Smooth muscle cell (in vitro differentiated cells): ENCODE data around the gene C1QA. TPM values are rescaled to one million over a fixed set of nuclear protein-coding genes. Genes with fewer than 3 reads are reported as not detected.

Experiments
- DNase-seq: peaks from one replicate; lab custom pipeline; 2025; ENCODE audit not compliant: unreplicated experiment; lab: John Stamatoyannopoulos, UW
- H2AFZ ChIP-seq: fragments of 200-600 bp; sonication (generic); 2 replicates; pipeline ENCODE4 v1.6.0; 2016; ENCODE audit warnings: antibody characterized with exemption, low read depth, mild to moderate bottlenecking
- H3F3A ChIP-seq: fragments of 200-600 bp; sonication (generic); 2 replicates; pipeline ENCODE4 v1.6.0; 2017; ENCODE audit warnings: antibody characterized with exemption, low read depth
- H3K27ac ChIP-seq: fragments of 200-600 bp; sonication (generic); 2 replicates; pipeline ENCODE4 v1.5.1; 2016; ENCODE audit warnings: low read depth, mild to moderate bottlenecking
- H3K27me3 ChIP-seq: fragments of 200-600 bp; sonication (generic); 2 replicates; pipeline ENCODE4 v1.6.1; 2016; ENCODE audit warnings: low read depth, mild to moderate bottlenecking
- H3K36me3 ChIP-seq: fragments of 200-600 bp; sonication (generic); 2 replicates; pipeline ENCODE4 v1.5.1; 2016; ENCODE audit warnings: low read depth
- H3K4me1 ChIP-seq: fragments of 200-600 bp; sonication (generic); 2 replicates; pipeline ENCODE4 v1.5.1; 2016; ENCODE audit warnings: low read depth
- H3K4me2 ChIP-seq: fragments of 200-600 bp; sonication (generic); 2 replicates; pipeline ENCODE4 v1.6.0; 2016; ENCODE audit warnings: mild to moderate bottlenecking
- H3K4me3 ChIP-seq: fragments of 200-600 bp; sonication (generic); 2 replicates; pipeline ENCODE4 v1.5.1; 2016; ENCODE audit warnings: mild to moderate bottlenecking
- H3K79me2 ChIP-seq: fragments of 200-600 bp; sonication (generic); 2 replicates; pipeline ENCODE4 v1.6.0; 2016; ENCODE audit warnings: low read depth, mild to moderate bottlenecking
- H3K9ac ChIP-seq: fragments of 200-600 bp; sonication (generic); 2 replicates; pipeline ENCODE4 v1.6.0; 2016; ENCODE audit warnings: low read depth
- H3K9me3 ChIP-seq: fragments of 200-600 bp; sonication (generic); replicated peaks from 2 replicates; pipeline ENCODE4 v1.5.1; 2016; ENCODE audit warnings: low read depth
- H4K20me1 ChIP-seq: fragments of 200-600 bp; sonication (generic); 2 replicates; pipeline ENCODE4 v1.6.0; 2016; ENCODE audit warnings: low read depth
- CTCF ChIP-seq: fragments of 200-600 bp; sonication (generic); IDR thresholded peaks from 2 replicates; pipeline ENCODE4 v1.5.1; 2017; ENCODE audit warnings: borderline replicate concordance, mild to moderate bottlenecking, antibody characterized with exemption; ENCODE audit not compliant: insufficient read depth, poor library complexity, severe bottlenecking
- WGBS: methylation state at CpG from one replicate; pipeline ENCODE4 v1.1.7; 2016; ENCODE audit warnings: low lambda C conversion rate; 5-methylcytosine and 5-hydroxymethylcytosine counted together
- polyA plus RNA-seq: library from polyadenylated mRNA; unstranded; fragments of >200 nt; fragmentation: Nextera tagmentation; extraction: Ambion mirVana; gene quantifications from 2 replicates; pipeline ENCODE4 v1.2.1, GENCODE V29; 2016
- total RNA-seq: library from RNA; depleted of rRNA; stranded (reverse); fragments of >200 nt; gene quantifications from 2 replicates; pipeline ENCODE4 v1.2.3, GENCODE V29; 2014

The C1QA gene
- total and polyA plus RNA-seq, 2 experiments from 2014 or later: not detected

GRCh38 chr1:22626237-22627157 lies 9.9 kb upstream of the C1QA start:
- peaks cover 55% of the 10 kb centered on the region for H3K27me3 ChIP-seq
- no peaks in the 10 kb centered on the region for H3K9me3 ChIP-seq
- H2AFZ ChIP-seq: no peak overlapping the region
- no peak overlapping the region for H3K27ac ChIP-seq
- TF ChIP-seq CTCF: no peak
- H3K36me3 ChIP-seq: no peaks in the 10 kb centered on the region
- no peaks in the 10 kb centered on the region for H3K79me2 ChIP-seq
- H3F3A ChIP-seq: no peaks in the 10 kb centered on the region
- no peaks in the 10 kb centered on the region for H4K20me1 ChIP-seq
- no peak overlapping the region for H3K4me2 ChIP-seq
- no peaks in the 10 kb centered on the region for H3K4me1 ChIP-seq
- DNase-seq: no peak
- H3K4me3 ChIP-seq: no peak overlapping the region
- 47% methylated on average over 16 of the region's 20 CpGs for WGBS
- no peak overlapping the region for H3K9ac ChIP-seq

GRCh38 chr1:22627331-22627730 lies 9.1 kb upstream of the C1QA start:
- no peak overlapping the region for H3K27ac ChIP-seq
- no peaks in the 10 kb centered on the region for H3F3A ChIP-seq
- TF ChIP-seq CTCF: no peak
- H3K79me2 ChIP-seq: no peaks in the 10 kb centered on the region
- no peak overlapping the region for H3K4me2 ChIP-seq
- 80% methylated on average over 5 of the region's 5 CpGs for WGBS
- no peaks in the 10 kb centered on the region for H3K4me1 ChIP-seq
- no peaks in the 10 kb centered on the region for H4K20me1 ChIP-seq
- no peaks in the 10 kb centered on the region for H3K9me3 ChIP-seq
- H2AFZ ChIP-seq: no peak overlapping the region
- DNase-seq: no peak
- H3K4me3 ChIP-seq: no peak overlapping the region
- H3K27me3 ChIP-seq: peaks cover 58% of the 10 kb centered on the region
- no peaks in the 10 kb centered on the region for H3K36me3 ChIP-seq
- H3K9ac ChIP-seq: no peak overlapping the region

- no peaks in the 10 kb centered on the region for H3K36me3 ChIP-seq
- H3K9ac ChIP-seq: no peak overlapping the region
- H3K4me1 ChIP-seq: no peaks in the 10 kb centered on the region
- no peak for TF ChIP-seq CTCF
- no peaks in the 10 kb centered on the region for H3K79me2 ChIP-seq
- H3K4me3 ChIP-seq: no peak overlapping the region
- 54% methylated on average over 11 of the region's 11 CpGs for WGBS
- H3F3A ChIP-seq: no peaks in the 10 kb centered on the region
- peaks cover 69% of the 10 kb centered on the region for H3K27me3 ChIP-seq
- no peak overlapping the region for H3K4me2 ChIP-seq
- DNase-seq: no peak
- H4K20me1 ChIP-seq: no peaks in the 10 kb centered on the region
- no peaks in the 10 kb centered on the region for H3K9me3 ChIP-seq
- H2AFZ ChIP-seq: no peak overlapping the region
- H3K27ac ChIP-seq: no peak overlapping the region
These were observed 7.6 kb upstream of the C1QA start for GRCh38 chr1:22628698-22629444.
